Lower leg skin (tissue), 4 donors: Measurements from ENCODE around the gene ELOVL3. TPM values are rescaled to one million over a fixed set of nuclear protein-coding genes. Genes with fewer than 3 reads are reported as not detected.

Experiments used
- DNase-seq, 2 donors: peaks; one replicate each; pipeline ENCODE4 v3.0.0-alpha.2; 2019; ENCODE audit warnings: low spot score in 2 of 2
- H3K4me3 ChIP-seq: fragments of 200-600 bp; sonication (generic); 2 replicates; pipeline ENCODE4 v1.5.1; 2017; ENCODE audit warnings: mild to moderate bottlenecking, low read depth; ENCODE audit not compliant: poor library complexity, severe bottlenecking
- POLR2A ChIP-seq, 2 donors: fragments of 450-650 bp; IDR thresholded peaks; one replicate each; pipeline ENCODE4 v1.6.1; 2016 to 2017; ENCODE audit warnings: antibody characterized with exemption in 2 of 2, mild to moderate bottlenecking in 1 of 2, moderate library complexity in 1 of 2
- WGBS, 2 donors: methylation state at CpG; one replicate each; pipeline ENCODE4 v1.1.5; 2018; 5-methylcytosine and 5-hydroxymethylcytosine counted together
- intact Hi-C: fragments of 100-400 bp; cut with DNase I; formaldehyde crosslinking; loops from one replicate; pipeline ENCODE4 v1.15.0; 2023; ENCODE audit warnings: low total_unique reads
- total RNA-seq, 4 donors: library from RNA; depleted of rRNA; stranded (reverse); fragments of >200 nt; gene quantifications; one replicate each; pipeline ENCODE4 v1.1.0, GENCODE V29; 2016
- TF ChIP-seq, protein P1 (sequence below), 3 donors: fragments of 450-650 bp; IDR thresholded peaks; one replicate each; pipeline ENCODE4 v1.5.1; 2016; ENCODE audit warnings: antibody characterized with exemption in 3 of 3, mild to moderate bottlenecking in 3 of 3, moderate library complexity in 2 of 3

The ELOVL3 gene
- total RNA-seq, 4 donors from 2014 or later: 2.5 to 106 (median 29.8) TPM

DNA sequence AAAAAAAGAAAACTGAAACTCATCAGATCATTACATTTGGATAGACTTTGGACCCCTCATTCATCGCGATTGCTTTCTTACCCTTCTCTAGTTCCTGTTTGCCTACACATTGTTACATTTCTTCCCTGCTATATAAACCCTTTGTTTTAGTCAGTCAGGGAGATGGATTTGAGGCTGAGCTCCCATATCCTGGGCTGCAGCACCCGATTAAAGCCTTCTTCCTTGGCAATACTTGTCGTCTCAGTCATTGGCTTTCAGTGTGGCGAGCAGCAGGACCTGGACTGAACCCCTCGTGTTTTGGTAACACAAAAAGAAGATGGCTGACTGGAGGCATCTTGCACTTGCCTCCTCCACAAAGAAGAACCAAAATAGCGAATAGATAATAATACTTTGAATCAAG, 34.1 kb upstream of the ELOVL3 start:
- DNase-seq: no peak
- 82 to 84% methylated on average over 7 of the region's 7 CpGs for WGBS, 2 donors

DNA sequence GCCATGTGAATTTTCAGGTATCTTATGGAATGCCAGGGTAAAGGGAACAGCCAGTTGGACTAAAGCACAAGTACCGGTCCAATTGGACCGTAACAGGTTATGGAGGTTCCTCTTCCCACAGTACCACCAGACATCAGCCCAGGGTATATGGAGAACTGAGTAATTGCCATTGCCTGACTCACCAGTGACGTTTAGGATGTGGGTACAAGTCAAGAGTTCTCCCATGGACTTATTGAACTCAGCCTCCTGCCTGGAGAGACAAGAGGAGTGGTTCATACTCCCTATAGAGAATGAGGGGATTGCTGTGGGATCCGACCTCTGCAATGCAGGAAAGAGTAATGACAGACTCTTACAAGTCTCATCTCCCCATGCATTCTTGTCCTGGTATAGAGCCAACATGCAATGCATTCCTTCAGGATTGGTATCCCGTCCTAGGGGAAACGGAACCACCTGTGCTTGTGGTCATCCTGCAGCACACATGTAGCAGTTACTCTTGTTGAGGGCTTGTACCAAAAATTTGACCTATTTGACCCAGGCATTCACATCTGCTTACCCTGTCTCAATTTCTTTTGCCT, 30.7 kb upstream of the ELOVL3 start:
- TF ChIP-seq POLR2A (IDR thresholded peaks at IDR 0.05): no peak
- TF ChIP-seq, protein P1, sequence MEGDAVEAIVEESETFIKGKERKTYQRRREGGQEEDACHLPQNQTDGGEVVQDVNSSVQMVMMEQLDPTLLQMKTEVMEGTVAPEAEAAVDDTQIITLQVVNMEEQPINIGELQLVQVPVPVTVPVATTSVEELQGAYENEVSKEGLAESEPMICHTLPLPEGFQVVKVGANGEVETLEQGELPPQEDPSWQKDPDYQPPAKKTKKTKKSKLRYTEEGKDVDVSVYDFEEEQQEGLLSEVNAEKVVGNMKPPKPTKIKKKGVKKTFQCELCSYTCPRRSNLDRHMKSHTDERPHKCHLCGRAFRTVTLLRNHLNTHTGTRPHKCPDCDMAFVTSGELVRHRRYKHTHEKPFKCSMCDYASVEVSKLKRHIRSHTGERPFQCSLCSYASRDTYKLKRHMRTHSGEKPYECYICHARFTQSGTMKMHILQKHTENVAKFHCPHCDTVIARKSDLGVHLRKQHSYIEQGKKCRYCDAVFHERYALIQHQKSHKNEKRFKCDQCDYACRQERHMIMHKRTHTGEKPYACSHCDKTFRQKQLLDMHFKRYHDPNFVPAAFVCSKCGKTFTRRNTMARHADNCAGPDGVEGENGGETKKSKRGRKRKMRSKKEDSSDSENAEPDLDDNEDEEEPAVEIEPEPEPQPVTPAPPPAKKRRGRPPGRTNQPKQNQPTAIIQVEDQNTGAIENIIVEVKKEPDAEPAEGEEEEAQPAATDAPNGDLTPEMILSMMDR (IDR thresholded peaks at IDR 0.05): no peak
- intact Hi-C loops: no loop called here
- no peak overlapping the region for H3K4me3 ChIP-seq
- DNase-seq: no peak
- 66 to 71% methylated on average over 6 of the region's 6 CpGs for WGBS, 2 donors

More for the DNA sequence above, 34.1 kb upstream of the ELOVL3 start:
- TF ChIP-seq, protein P1 (IDR thresholded peaks at IDR 0.05): no peak
- TF ChIP-seq POLR2A (IDR thresholded peaks at IDR 0.05): no peak
- no peak overlapping the region for H3K4me3 ChIP-seq
- intact Hi-C loops: no loop called here

DNA sequence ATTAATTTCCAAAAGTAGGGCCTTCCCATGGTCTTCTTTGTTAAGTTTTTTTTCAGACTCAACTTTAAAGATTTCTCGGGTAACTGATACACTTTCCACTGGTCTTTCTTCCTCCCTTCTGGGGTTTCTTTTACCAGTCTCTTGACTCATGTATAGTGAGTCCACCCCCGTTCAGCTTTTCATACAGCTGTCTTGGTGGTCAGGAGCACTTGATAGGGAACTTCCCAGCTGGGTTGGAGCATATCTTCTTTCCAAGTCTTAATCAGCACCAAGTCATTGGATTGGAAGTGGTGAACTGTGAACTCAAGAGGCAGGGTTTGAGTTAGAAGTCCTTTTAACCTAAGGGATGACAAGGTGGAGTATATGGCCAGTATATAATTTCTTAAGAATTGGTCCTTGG, 29.2 kb upstream of the ELOVL3 start:
- 69 to 84% methylated on average over 2 of the region's 2 CpGs for WGBS, 2 donors
- intact Hi-C loops: no loop called here
- TF ChIP-seq POLR2A (IDR thresholded peaks at IDR 0.05): no peak
- TF ChIP-seq, protein P1 (IDR thresholded peaks at IDR 0.05): no peak
- H3K4me3 ChIP-seq: no peak overlapping the region
- no peak for DNase-seq

DNA sequence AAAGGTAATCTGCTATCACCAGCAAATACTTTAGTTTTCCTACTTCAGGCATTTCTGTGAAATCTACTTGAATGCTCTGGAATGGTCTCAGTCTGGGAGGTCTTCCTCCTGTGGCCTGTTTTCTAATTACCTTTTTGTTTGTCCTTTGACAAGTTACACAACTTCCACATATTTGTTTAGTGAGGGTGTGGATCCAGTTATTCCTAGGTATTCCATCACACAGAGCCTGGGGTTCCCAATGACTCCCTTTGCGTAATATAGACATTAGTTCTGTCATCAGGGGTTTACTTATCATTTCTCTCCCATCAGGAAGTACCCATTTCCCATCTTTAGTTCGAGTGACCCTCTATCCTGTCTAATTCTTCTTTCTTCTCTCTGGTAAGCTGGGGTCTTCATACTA, 28.1 kb upstream of the ELOVL3 start:
- no peak overlapping the region for H3K4me3 ChIP-seq
- TF ChIP-seq, protein P1 (IDR thresholded peaks at IDR 0.05): no peak
- no peak for TF ChIP-seq POLR2A (IDR thresholded peaks at IDR 0.05)
- intact Hi-C loops: no loop called here
- no peak for DNase-seq
- WGBS, 2 donors: 80 to 82% methylated on average over 2 of the region's 2 CpGs

DNA sequence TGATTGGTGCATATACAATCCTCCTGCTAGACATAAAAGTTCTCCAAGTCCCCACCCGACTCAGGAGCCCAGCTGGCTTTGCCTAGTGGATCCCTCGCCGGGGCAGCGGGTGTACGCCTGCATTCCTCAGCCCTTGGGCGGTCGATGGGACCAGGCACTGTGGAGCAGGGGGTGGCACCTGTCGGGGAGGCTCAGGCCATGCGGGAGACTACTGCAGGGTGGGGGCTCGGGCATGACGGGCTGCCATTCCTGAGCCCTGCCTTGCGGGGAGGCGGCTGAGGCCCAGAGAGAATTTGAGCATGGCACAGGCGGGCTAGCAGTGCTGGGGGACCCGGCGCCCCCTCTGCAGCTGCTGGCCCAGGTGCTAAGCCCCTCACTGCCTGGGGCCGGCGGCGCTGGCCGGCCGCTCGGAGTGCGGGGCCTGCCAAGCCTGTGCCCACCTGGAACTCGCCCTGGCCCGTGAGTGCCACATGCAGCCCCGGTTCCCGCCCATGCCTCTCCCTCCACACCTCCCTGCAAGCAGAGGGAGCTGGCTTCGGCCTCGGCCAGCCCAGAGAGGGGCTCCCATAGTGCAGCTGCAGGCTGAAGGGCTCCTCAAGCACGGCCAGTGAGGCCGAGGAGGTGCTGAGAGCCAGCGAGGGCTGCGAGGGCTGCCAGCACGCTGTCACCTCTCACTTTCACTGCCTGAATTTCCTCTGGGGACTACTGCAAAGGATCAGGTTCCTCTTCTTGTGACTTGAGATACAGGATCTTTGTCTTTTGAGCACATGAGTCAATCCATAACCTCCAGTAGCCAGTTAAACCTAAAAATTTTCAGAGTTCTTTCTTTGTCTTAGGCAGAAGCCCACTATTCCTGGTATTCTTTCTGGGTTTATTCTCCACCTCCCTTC, 25.1 kb upstream of the ELOVL3 start:
- intact Hi-C loops: no loop called here
- WGBS, 2 donors: 85 to 94% methylated on average over 9 to 31 of the region's 34 CpGs
- TF ChIP-seq, protein P1 (IDR thresholded peaks at IDR 0.05): no peak
- TF ChIP-seq POLR2A (IDR thresholded peaks at IDR 0.05): no peak
- no peak for DNase-seq
- no peak overlapping the region for H3K4me3 ChIP-seq
